Osteocyte (in vitro differentiated cells): ENCODE measurements around the gene PRR20B. TPM values are rescaled to one million over a fixed set of nuclear protein-coding genes. Genes with fewer than 3 reads are reported as not detected.
"Not testable (repeated sequence)": the region's sequence is repeated elsewhere in the genome, so short reads cannot be mapped to it uniquely, and the experiment has no call there.

Experiments
- DNase-seq: peaks from one replicate; pipeline ENCODE4 v3.0.0; 2021; ENCODE audit warnings: mixed read lengths; ENCODE audit not compliant: unreplicated experiment; ENCODE audit errors: extremely low spot score
- H3K27ac Mint-ChIP-seq: one replicate; pipeline ENCODE4 v1.8.0; 2021; ENCODE audit warnings: mild to moderate bottlenecking, mixed read lengths; ENCODE audit not compliant: unreplicated experiment
- H3K27me3 Mint-ChIP-seq: one replicate; pipeline ENCODE4 v1.8.0; 2021; ENCODE audit warnings: mixed read lengths; ENCODE audit not compliant: unreplicated experiment
- H3K36me3 Mint-ChIP-seq: one replicate; pipeline ENCODE4 v1.8.0; 2021; ENCODE audit warnings: mixed read lengths; ENCODE audit not compliant: unreplicated experiment
- H3K4me1 Mint-ChIP-seq: one replicate; pipeline ENCODE4 v1.8.0; 2021; ENCODE audit warnings: mixed read lengths; ENCODE audit not compliant: unreplicated experiment
- H3K4me3 Mint-ChIP-seq: one replicate; pipeline ENCODE4 v1.8.0; 2021; ENCODE audit warnings: mild to moderate bottlenecking, moderate library complexity, mixed read lengths; ENCODE audit not compliant: unreplicated experiment
- H3K9me3 Mint-ChIP-seq: one replicate; pipeline ENCODE4 v1.8.0; 2021; ENCODE audit warnings: mixed read lengths; ENCODE audit not compliant: unreplicated experiment
- CTCF ChIP-seq: fragments of 200-600 bp; sonication (generic); IDR thresholded peaks from 2 replicates; pipeline ENCODE4 v1.5.0; 2021; ENCODE audit warnings: antibody characterized with exemption, mild to moderate bottlenecking, moderate library complexity
- long read RNA-seq: library from polyadenylated mRNA; unstranded; transcript quantifications from one replicate; pipeline ENCODE4 v2.0.0, GENCODE V29; 2021
- total RNA-seq: library from RNA; stranded (reverse); gene quantifications from 2 replicates; pipeline ENCODE4 v1.2.1, GENCODE V29; 2021

The PRR20B gene
- total RNA-seq, result not detected in 2 replicates
- long read RNA-seq, result 0 reads

DNA sequence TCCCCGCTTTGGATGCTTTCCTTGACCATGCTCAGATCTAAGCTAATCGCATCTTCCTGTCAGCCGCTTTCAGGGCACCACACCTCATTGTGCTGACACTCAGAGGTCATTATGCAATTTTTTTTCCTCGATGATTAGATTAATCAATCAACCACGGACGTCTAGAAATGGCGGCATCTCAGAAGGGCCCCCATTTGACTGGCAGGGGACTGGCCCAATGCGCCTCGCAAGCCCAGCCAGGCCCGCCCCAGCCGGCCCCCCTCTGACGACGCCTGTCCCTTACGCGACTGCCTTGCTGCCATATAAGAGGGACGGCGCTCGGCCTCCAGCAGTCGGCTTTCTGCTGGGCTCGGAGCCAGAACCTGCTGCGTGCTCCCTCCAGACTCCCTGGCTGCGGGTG lies at the start of gene PRR20B:
Gene PRR20B (plus strand): TSS at position 301 of the 400 bp plus-strand sequence. CDS start 387 bp downstream, outside the sequence.
- not testable (repeated sequence) for H3K27ac Mint-ChIP-seq, H3K27me3 Mint-ChIP-seq, H3K4me3 Mint-ChIP-seq, H3K9me3 Mint-ChIP-seq, H3K36me3 Mint-ChIP-seq, DNase-seq, H3K4me1 Mint-ChIP-seq

DNA sequence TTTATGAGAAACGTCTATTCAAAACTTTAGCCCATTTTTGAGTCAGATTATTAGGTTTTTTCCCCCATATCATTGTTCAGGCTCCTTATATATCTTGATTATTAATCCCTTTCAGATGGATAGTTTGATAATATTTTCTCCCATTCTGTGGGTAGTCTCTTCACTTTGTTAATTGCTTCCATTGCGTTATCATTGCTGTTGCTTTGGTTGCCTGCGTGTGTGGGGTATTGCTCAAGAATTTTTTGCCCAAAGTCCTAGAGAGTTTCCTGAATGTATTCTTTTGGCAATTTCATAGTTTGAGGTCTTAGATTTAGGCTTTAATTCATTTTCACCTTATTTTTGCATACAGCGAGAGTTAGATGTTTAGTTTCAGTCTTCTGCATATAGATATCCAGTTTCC lies 32.3 kb upstream of the PRR20B start:
- Mint-ChIP-seq H3K4me3 (no peak overlapping the region), H3K36me3 (no peaks in the 10 kb centered on the region), H3K27ac (no peak overlapping the region), H3K9me3 (peaks cover 43% of the 10 kb centered on the region), H3K27me3 (no peaks in the 10 kb centered on the region), H3K4me1 (no peaks in the 10 kb centered on the region)
- TF ChIP-seq CTCF, result no peak
- DNase-seq, result no peak

DNA sequence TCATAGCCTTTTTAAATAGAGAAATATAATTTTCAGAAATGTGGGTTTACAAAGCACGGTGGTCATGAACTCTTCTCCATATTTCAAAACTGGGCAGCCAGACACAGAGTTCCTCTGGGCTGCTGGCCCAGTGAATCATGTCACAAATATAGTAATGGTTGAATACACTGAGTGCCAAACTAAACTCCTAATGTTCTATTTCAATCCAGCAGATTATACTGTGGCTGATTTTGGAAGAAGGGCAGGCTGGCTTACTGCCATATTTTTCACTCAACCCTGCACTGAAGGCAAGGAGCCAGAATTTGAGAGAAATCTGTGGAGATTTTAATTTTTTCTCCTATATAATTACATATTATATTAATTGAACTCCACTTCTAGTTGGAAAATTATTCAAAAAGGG lies 23.6 kb upstream of the PRR20B start:
- Mint-ChIP-seq H3K36me3 (no peaks in the 10 kb centered on the region), H3K27me3 (no peaks in the 10 kb centered on the region), H3K4me1 (no peaks in the 10 kb centered on the region), H3K9me3 (peaks cover 4% of the 10 kb centered on the region), H3K27ac (no peak overlapping the region), H3K4me3 (no peak overlapping the region)
- DNase-seq, result no peak
- no peak for TF ChIP-seq CTCF

DNA sequence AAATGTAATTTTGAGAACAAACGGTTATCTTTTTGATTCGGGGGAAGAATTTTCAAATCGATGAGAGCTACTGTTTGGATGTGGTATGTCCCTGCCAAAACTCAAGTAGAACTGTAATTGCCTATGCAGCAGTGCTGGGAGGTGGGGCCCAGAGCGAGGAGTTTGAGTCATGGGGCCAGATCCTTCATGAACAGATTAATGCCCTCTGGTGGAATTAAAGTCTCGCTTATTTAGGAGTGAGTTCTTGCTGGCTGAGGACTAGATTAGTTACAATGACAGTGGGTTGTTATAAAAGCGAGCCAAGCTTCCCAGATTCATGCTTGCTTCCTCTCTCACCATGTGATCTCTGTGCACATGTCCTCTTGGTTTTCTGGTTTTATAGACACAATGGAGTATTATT lies 18.4 kb upstream of the PRR20B start:
- peaks cover 23% of the 10 kb centered on the region for H3K9me3 Mint-ChIP-seq
- H3K27ac Mint-ChIP-seq, result no peak overlapping the region
- TF ChIP-seq CTCF, result no peak
- DNase-seq, result no peak
- H3K4me3 Mint-ChIP-seq, result no peak overlapping the region
- no peaks in the 10 kb centered on the region for H3K27me3 Mint-ChIP-seq
- H3K4me1 Mint-ChIP-seq, result no peaks in the 10 kb centered on the region
- no peaks in the 10 kb centered on the region for H3K36me3 Mint-ChIP-seq

DNA sequence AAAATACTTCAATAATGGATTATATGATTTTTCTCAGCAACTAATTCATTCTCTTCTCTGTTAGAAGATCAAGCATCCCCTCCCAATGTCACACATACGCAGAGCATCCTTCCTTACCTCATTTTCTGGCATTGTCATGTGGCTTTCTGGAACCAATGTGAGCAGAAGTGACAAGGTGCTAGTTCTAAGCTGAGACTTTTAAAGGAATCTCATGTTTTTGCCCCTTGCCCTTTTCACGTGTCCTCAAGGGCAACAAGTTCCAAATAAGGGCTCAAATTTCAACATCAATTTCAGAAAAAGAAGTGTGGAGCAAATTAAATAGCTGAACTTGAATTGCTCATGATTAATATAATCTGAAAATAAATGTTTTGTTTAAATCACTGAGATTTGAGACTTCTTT lies 11.2 kb upstream of the PRR20B start:
- H3K4me1 Mint-ChIP-seq, result no peaks in the 10 kb centered on the region
- peaks cover 34% of the 10 kb centered on the region for H3K9me3 Mint-ChIP-seq
- no peaks in the 10 kb centered on the region for H3K27me3 Mint-ChIP-seq
- H3K4me3 Mint-ChIP-seq, result no peak overlapping the region
- no peak overlapping the region for H3K27ac Mint-ChIP-seq
- no peaks in the 10 kb centered on the region for H3K36me3 Mint-ChIP-seq
- TF ChIP-seq CTCF, result no peak
- DNase-seq, result no peak

GRCh38 chr13:57137585-57137984 lies 9.7 kb upstream of the PRR20B start:
- no peaks in the 10 kb centered on the region for H3K4me1 Mint-ChIP-seq
- H3K27ac Mint-ChIP-seq, result no peak overlapping the region
- H3K36me3 Mint-ChIP-seq, result no peaks in the 10 kb centered on the region
- no peaks in the 10 kb centered on the region for H3K27me3 Mint-ChIP-seq
- DNase-seq, result no peak
- no peak overlapping the region for H3K4me3 Mint-ChIP-seq
- peaks cover 21% of the 10 kb centered on the region for H3K9me3 Mint-ChIP-seq
- TF ChIP-seq CTCF, result no peak
